Activated naive CD4-positive, alpha-beta T cell treated with anti-CD3 and anti-CD28 coated beads for 36 hours (primary cell): ENCODE data around the gene METTL22. TPM values are rescaled to one million over a fixed set of nuclear protein-coding genes. Genes with fewer than 3 reads are reported as not detected.
A peak's percentile ranks its signal among the peaks of the same experiment; 100 is the strongest.

Experiments
- CTCF ChIA-PET: fragments of 350-600 bp; sonication (Branson Sonifier 250); formaldehyde crosslinking; loops from one replicate; lab custom pipeline; 2021; ENCODE audit warnings: antibody characterized with exemption; lab: Charles Lee
- DNase-seq: peaks from one replicate; pipeline ENCODE4 v3.0.0-alpha.2; 2020
- H3K27ac Mint-ChIP-seq: one replicate; pipeline ENCODE4 v1.8.0; 2021; ENCODE audit warnings: mild to moderate bottlenecking, mixed read lengths
- H3K27me3 Mint-ChIP-seq: one replicate; pipeline ENCODE4 v1.8.0; 2021; ENCODE audit warnings: low read depth, mixed read lengths
- H3K36me3 Mint-ChIP-seq: one replicate; pipeline ENCODE4 v1.8.0; 2021; ENCODE audit warnings: low read depth, mixed read lengths
- H3K4me1 Mint-ChIP-seq: one replicate; pipeline ENCODE4 v1.8.0; 2021; ENCODE audit warnings: low read depth, mixed read lengths
- H3K4me3 Mint-ChIP-seq: one replicate; pipeline ENCODE4 v1.8.0; 2021; ENCODE audit warnings: mild to moderate bottlenecking, moderate library complexity, mixed read lengths
- H3K9me3 Mint-ChIP-seq: one replicate; pipeline ENCODE4 v1.8.0; 2021; ENCODE audit warnings: mixed read lengths
- intact Hi-C: fragments of 100-400 bp; cut with micrococcal nuclease; formaldehyde crosslinking; loops from one replicate; pipeline ENCODE4 v1.15.1; 2023
- total RNA-seq, 2 experiments: library from RNA; stranded (reverse); gene quantifications; one replicate each; pipeline ENCODE4 v1.2.3, GENCODE V29; 2021

METTL22 gene
- total RNA-seq, 2 experiments from 2014 or later, result 43.2 to 48.4 TPM

- intact Hi-C loops, result no loop called here
- Mint-ChIP-seq H3K27ac (no peak overlapping the region), H3K36me3 (peaks cover 38% of the 10 kb centered on the region), H3K27me3 (no peaks in the 10 kb centered on the region), H3K4me3 (no peak overlapping the region), H3K4me1 (peaks cover 20% of the 10 kb centered on the region), H3K9me3 (no peaks in the 10 kb centered on the region)
- DNase-seq, result no peak
- CTCF ChIA-PET, result interaction anchor here (0.5 to 1.4 kb wide), 2 partner anchors 60 to 590 kb away, joined by 5 read pairs; no protein-coding TSS in a partner anchor
Observed at GRCh38 chr16:8627456-8627855, 6.0 kb downstream of the METTL22 start.

GRCh38 chr16:8628981-8629725 is 7.7 kb downstream of the METTL22 start:
- H3K4me3 Mint-ChIP-seq, result no peak overlapping the region
- H3K9me3 Mint-ChIP-seq, result no peaks in the 10 kb centered on the region
- intact Hi-C loops, result no loop called here
- no peak overlapping the region for H3K27ac Mint-ChIP-seq
- peaks cover 38% of the 10 kb centered on the region for H3K36me3 Mint-ChIP-seq
- H3K27me3 Mint-ChIP-seq, result no peaks in the 10 kb centered on the region
- CTCF ChIA-PET, result no interaction called here
- peaks cover 10% of the 10 kb centered on the region for H3K4me1 Mint-ChIP-seq
- no peak for DNase-seq

GRCh38 chr16:8630255-8630953 is 8.9 kb downstream of the METTL22 start:
- intact Hi-C loops, result no loop called here

GRCh38 chr16:8631373-8631772 is 9.9 kb downstream of the METTL22 start:
- H3K36me3 Mint-ChIP-seq, result peaks cover 39% of the 10 kb centered on the region
- intact Hi-C loops, result no loop called here
- no peaks in the 10 kb centered on the region for H3K9me3 Mint-ChIP-seq
- no peak for DNase-seq
- H3K27me3 Mint-ChIP-seq, result no peaks in the 10 kb centered on the region
- CTCF ChIA-PET, result no interaction called here
- peaks cover 3% of the 10 kb centered on the region for H3K4me1 Mint-ChIP-seq
- H3K4me3 Mint-ChIP-seq, result no peak overlapping the region
- no peak overlapping the region for H3K27ac Mint-ChIP-seq

More at GRCh38 chr16:8630255-8630953, 8.9 kb downstream of the METTL22 start:
- no peak for DNase-seq
- Mint-ChIP-seq H3K4me1 (peaks cover 3% of the 10 kb centered on the region), H3K36me3 (peaks cover 44% of the 10 kb centered on the region), H3K27ac (peak overlapping the region; percentile 26), H3K27me3 (no peaks in the 10 kb centered on the region), H3K4me3 (no peak overlapping the region), H3K9me3 (no peaks in the 10 kb centered on the region)
- CTCF ChIA-PET, result no interaction called here

- intact Hi-C loops, result no loop called here
- Mint-ChIP-seq H3K36me3 (peaks cover 39% of the 10 kb centered on the region), H3K27me3 (no peaks in the 10 kb centered on the region), H3K9me3 (no peaks in the 10 kb centered on the region), H3K4me3 (no peak overlapping the region), H3K27ac (no peak overlapping the region), H3K4me1 (peaks cover 2% of the 10 kb centered on the region)
- CTCF ChIA-PET, result no interaction called here
- no peak for DNase-seq
Observed at GRCh38 chr16:8631818-8632465, 10.4 kb downstream of the METTL22 start.

- Mint-ChIP-seq H3K36me3 (peaks cover 36% of the 10 kb centered on the region), H3K4me1 (no peaks in the 10 kb centered on the region), H3K9me3 (no peaks in the 10 kb centered on the region), H3K27me3 (no peaks in the 10 kb centered on the region), H3K27ac (no peak overlapping the region), H3K4me3 (no peak overlapping the region)
- intact Hi-C loops, result no loop called here
- DNase-seq, result no peak
- CTCF ChIA-PET, result no interaction called here
Observed at GRCh38 chr16:8632675-8633182, 11.2 kb downstream of the METTL22 start.

DNA sequence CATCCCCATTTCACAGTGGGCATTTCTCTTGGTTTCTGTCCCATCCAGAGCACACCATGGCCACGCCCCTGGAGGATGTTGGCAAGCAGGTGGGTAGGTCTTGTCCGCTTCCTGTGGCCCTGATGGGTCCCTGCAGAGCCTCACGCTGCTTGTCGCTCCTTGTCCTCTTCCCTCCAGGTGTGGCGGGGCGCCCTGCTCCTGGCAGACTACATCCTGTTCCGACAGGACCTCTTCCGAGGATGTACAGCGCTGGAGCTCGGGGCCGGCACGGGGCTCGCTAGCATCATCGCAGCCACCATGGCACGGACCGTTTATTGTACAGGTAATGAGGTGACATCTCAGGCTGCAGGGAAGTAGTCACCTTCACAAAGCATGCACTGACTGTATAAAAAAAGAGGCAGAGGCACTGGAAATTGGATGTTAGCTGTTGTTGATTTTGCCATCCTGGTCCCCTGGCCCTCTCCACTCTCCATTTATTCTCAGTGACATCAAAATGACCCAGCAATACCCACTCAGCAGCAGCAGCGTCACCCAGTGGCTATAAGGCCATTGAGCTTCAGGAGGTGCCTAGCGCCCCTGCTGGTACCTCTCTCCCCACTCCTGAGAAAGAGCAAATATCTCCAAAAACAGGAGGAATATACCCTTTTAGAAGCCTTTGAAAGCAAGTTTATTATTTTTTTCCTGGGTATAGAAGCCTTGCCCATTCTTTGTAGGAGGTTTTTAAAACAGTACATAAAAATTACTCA is 13.7 kb downstream of the METTL22 start:
- H3K36me3 Mint-ChIP-seq, result peaks cover 28% of the 10 kb centered on the region
- H3K27me3 Mint-ChIP-seq, result no peaks in the 10 kb centered on the region
- H3K27ac Mint-ChIP-seq, result no peak overlapping the region
- H3K9me3 Mint-ChIP-seq, result no peaks in the 10 kb centered on the region
- CTCF ChIA-PET, result no interaction called here
- no peak for DNase-seq
- intact Hi-C loops, result no loop called here
- no peaks in the 10 kb centered on the region for H3K4me1 Mint-ChIP-seq
- H3K4me3 Mint-ChIP-seq, result no peak overlapping the region

DNA sequence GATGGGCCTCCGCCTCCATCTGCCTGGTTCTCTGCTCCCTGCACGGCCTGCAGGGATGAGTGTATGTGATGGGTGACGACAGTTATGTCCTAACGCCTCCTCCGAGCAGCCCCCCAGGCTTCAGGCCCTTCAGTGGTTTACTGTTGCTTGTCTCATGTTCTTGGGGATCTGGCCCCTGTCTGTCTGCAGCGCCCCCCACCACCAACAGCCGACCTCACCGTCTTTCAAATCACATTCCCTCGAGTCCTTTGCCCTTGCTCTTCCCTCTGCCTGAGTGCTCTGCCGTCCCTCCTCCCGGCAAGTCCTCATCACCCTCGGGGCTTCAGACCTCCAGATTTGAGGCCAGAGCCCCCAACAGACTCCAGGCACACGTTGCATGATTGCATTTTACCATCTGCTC is 18.2 kb downstream of the METTL22 start:
- Mint-ChIP-seq H3K4me3 (no peak overlapping the region), H3K36me3 (peaks cover 51% of the 10 kb centered on the region), H3K27me3 (no peaks in the 10 kb centered on the region), H3K4me1 (peaks cover 6% of the 10 kb centered on the region), H3K9me3 (no peaks in the 10 kb centered on the region), H3K27ac (no peak overlapping the region)
- DNase-seq, result no peak
- CTCF ChIA-PET, result no interaction called here
- intact Hi-C loops, result no loop called here

DNA sequence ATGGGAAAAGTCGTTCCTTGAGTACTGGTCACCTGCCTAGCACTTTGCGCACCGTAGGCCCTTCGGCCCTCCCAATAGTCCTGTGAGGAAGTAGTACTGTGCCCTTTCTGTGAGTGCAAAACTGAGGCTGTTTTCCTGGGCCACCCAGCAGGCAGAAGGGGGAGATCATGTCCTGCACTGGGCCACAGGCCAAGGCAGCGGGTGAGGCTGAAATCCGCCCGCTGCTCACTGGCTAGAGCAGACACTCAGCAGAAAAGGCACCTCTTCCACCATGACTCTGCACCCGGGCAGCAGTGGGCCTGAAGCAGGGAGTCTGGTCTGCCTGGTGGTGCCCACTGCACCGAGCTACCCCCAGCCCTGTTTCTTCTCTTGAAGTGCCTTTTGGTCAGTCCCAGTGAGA is 20.2 kb downstream of the METTL22 start:
- CTCF ChIA-PET, result no interaction called here
- intact Hi-C loops, result no loop called here
- DNase-seq, result no peak
- Mint-ChIP-seq H3K36me3 (peaks cover 56% of the 10 kb centered on the region), H3K4me3 (no peak overlapping the region), H3K9me3 (no peaks in the 10 kb centered on the region), H3K27ac (no peak overlapping the region), H3K27me3 (no peaks in the 10 kb centered on the region), H3K4me1 (peaks cover 11% of the 10 kb centered on the region)

DNA sequence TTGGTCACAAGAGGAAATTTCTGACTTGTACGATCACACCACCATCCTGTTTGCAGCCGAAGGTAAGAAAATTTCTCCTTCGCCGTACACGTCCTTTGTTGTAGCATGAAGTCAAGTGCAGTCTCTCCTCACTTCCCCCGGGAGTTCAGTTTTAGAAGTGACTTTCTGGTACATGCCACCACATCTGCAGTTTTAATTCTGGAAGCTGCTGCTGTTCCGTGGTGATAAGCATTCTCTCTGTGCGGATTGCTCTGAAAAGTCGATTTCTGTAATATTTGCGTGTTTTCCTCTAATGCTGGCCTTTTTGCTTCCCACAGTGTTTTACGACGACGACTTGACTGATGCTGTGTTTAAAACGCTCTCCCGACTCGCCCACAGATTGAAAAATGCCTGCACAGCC is 20.6 kb downstream of the METTL22 start:
- peaks cover 61% of the 10 kb centered on the region for H3K36me3 Mint-ChIP-seq
- no peak overlapping the region for H3K4me3 Mint-ChIP-seq
- DNase-seq, result no peak
- no peaks in the 10 kb centered on the region for H3K9me3 Mint-ChIP-seq
- peaks cover 11% of the 10 kb centered on the region for H3K4me1 Mint-ChIP-seq
- no peaks in the 10 kb centered on the region for H3K27me3 Mint-ChIP-seq
- H3K27ac Mint-ChIP-seq, result no peak overlapping the region
- CTCF ChIA-PET, result no interaction called here
- intact Hi-C loops, result no loop called here

DNA sequence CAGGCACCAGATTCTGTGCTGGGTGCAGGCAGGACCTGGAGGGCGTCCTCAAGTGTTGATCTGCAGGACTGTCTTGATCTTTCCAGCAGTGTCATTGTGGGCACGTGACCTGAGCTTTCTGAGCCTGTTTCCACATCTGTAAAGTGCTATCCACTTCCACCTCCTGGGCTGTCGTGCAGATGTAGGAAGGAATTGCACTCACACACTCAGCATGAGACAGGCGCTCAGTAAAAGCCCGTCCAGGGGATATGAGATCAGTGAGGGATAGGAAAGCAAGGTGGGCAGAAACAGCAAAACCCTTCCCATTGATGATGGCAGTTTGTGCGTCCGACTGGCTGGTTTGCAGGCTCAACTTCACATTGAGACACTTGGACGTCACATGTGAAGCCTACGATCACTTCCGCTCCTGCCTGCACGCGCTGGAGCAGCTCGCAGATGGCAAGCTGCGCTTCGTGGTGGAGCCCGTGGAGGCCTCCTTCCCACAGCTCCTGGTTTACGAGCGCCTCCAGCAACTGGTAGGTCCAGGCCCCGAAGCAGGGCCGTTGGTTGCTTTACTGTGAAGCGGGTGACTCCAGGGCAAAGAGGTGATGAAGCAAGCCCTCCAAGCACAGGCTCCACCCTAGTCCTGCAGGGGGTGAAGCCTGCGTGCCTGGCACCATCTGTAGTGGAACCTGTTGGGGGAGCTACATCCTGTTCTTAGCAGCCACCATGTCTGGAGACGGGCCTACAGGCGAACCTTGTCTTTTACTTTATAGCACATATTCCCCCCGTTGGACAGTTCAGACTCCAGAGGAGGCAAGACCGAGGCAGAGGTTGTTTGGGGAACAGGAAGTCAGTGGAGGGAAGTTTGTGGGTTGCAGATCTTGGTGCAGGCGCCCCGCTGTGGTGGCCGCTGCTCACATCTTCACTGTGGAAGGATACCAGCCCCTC is 23.0 kb downstream of the METTL22 start:
- CTCF ChIA-PET, result interaction anchor here (1.3 to 1.7 kb wide), 3 partner anchors 9 to 77 kb away, joined by 3 to 4 read pairs (median 3); no protein-coding TSS in a partner anchor
- Mint-ChIP-seq H3K4me3 (no peak overlapping the region), H3K27ac (no peak overlapping the region), H3K36me3 (peaks cover 57% of the 10 kb centered on the region), H3K9me3 (no peaks in the 10 kb centered on the region), H3K4me1 (peaks cover 11% of the 10 kb centered on the region), H3K27me3 (no peaks in the 10 kb centered on the region)
- intact Hi-C loops, result no loop called here
- DNase-seq, result peak; percentile 11
